ENCODE data around the gene INPP5E.

DNA sequence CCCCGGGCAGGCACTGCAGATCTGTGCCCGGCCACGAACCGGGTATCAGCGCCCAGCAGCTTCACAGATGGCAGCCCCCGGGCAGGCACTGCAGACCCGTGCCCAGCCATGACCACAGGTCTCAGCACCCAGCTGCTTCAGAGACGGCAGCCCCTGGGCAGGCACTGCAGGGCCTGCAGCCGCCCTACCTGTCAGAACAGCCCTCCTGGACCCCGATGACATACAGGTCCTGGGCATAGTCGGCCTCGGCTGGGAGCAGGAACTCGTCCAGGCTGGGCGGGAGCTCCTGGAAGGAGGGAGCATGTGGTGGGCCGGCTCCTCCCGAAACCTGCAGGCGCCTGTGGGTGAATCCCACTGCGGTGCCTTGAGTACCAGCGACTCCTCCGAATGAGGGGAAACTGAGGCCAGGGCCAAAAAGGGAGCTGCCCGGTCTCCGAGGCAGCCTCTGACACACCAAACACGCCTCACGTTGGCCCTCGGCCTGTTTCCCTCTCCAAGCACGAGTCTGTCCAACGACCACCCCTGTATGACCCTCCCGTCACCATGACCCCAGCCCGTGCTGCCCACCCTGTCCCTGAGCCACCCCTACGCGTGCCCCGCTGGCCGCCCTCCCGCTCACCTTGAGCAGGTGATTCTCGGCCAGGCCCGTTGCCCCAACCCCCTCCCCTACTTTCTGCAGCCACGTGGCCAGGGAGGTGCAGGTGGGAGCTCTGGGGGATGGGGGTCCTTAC lies 5.6 kb downstream of the INPP5E start:
- TF ChIP-seq, protein P1, sequence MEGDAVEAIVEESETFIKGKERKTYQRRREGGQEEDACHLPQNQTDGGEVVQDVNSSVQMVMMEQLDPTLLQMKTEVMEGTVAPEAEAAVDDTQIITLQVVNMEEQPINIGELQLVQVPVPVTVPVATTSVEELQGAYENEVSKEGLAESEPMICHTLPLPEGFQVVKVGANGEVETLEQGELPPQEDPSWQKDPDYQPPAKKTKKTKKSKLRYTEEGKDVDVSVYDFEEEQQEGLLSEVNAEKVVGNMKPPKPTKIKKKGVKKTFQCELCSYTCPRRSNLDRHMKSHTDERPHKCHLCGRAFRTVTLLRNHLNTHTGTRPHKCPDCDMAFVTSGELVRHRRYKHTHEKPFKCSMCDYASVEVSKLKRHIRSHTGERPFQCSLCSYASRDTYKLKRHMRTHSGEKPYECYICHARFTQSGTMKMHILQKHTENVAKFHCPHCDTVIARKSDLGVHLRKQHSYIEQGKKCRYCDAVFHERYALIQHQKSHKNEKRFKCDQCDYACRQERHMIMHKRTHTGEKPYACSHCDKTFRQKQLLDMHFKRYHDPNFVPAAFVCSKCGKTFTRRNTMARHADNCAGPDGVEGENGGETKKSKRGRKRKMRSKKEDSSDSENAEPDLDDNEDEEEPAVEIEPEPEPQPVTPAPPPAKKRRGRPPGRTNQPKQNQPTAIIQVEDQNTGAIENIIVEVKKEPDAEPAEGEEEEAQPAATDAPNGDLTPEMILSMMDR (IDR thresholded peaks at IDR 0.05) = no peak
- TF ChIP-seq POLR2A (IDR thresholded peaks at IDR 0.05) = no peak
